Brain microvascular endothelial cell (primary cell): ENCODE measurements around the gene COL27A1.
A peak's percentile ranks its signal among the peaks of the same experiment; 100 is the strongest.

Experiments used
- DNase-seq: peaks from one replicate; pipeline ENCODE4 v3.0.0-alpha.2; 2020
- H3K27ac ChIP-seq: fragments of 250-450 bp; sonication (Bioruptor Pico); 2 replicates; pipeline ENCODE4 v1.5.1; 2020; ENCODE audit warnings: mild to moderate bottlenecking, moderate library complexity
- H3K27me3 ChIP-seq: fragments of 250-450 bp; sonication (Bioruptor Pico); replicated peaks from 2 replicates; pipeline ENCODE4 v1.5.1; 2020; ENCODE audit warnings: mild to moderate bottlenecking
- H3K36me3 ChIP-seq: fragments of 250-450 bp; sonication (Bioruptor Pico); replicated peaks from 2 replicates; pipeline ENCODE4 v1.5.1; 2020; ENCODE audit warnings: mild to moderate bottlenecking
- H3K4me3 ChIP-seq: 2 replicates; pipeline ENCODE4 v1.5.1; 2011; ENCODE audit warnings: low read depth, mild to moderate bottlenecking, control low read depth, low read length, moderate library complexity
- in situ Hi-C: cut with HindIII; loops from 2 replicates; pipeline ENCODE4 v1.10.0; 2017; ENCODE audit warnings: low sequenced_read_pairs, low pct_ligation_motif_present
- TF ChIP-seq, protein P1 (sequence below): IDR thresholded peaks from 2 replicates; pipeline ENCODE4 v1.5.1; 2011; ENCODE audit warnings: low read depth, mild to moderate bottlenecking, moderate library complexity, low read length, control low read depth, inconsistent platforms; ENCODE audit errors: missing control alignments

Gene COL27A1

DNA sequence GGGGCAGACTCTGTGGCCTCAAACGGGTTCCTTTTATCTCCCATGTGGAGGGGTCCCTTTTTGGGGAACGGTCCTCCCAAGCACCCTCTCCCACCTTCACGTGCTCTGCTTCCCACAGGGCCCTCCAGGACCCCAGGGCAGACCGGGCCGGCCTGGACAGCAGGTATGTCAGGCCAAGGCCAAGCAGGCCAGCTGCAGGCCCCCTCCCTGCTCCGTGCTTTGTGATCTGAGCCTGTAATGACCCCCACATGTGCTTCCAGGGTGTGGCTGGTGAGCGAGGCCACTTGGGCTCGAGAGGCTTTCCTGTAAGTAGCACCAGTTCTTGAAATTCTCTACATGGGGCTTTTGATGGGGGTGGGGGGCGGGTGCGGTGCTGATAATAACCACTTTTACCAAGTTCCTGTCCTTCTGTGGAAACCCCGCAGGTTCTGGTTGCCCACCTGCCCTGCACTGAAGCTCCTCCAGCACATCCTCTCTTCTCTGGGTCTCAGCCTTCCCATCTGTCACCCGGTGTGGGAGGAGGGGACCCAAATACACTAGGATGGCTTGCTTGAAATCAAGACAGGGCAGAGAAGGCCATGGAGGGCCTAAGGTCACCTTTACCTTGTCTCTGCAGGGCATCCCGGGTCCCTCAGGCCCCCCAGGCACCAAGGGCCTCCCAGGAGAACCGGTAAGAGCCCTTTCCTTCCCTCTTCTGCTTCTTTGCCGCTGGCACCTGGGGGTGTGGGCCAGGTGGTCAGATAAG is 109.6 kb downstream of the COL27A1 start:
- TF ChIP-seq, protein P1, sequence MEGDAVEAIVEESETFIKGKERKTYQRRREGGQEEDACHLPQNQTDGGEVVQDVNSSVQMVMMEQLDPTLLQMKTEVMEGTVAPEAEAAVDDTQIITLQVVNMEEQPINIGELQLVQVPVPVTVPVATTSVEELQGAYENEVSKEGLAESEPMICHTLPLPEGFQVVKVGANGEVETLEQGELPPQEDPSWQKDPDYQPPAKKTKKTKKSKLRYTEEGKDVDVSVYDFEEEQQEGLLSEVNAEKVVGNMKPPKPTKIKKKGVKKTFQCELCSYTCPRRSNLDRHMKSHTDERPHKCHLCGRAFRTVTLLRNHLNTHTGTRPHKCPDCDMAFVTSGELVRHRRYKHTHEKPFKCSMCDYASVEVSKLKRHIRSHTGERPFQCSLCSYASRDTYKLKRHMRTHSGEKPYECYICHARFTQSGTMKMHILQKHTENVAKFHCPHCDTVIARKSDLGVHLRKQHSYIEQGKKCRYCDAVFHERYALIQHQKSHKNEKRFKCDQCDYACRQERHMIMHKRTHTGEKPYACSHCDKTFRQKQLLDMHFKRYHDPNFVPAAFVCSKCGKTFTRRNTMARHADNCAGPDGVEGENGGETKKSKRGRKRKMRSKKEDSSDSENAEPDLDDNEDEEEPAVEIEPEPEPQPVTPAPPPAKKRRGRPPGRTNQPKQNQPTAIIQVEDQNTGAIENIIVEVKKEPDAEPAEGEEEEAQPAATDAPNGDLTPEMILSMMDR = no peak
- no peaks in the 10 kb centered on the region for H3K36me3 ChIP-seq
- H3K27me3 ChIP-seq = no peaks in the 10 kb centered on the region
- DNase-seq = no peak
- H3K4me3 ChIP-seq = no peak overlapping the region
- H3K27ac ChIP-seq = no peak overlapping the region
- in situ Hi-C loops = no loop called here

DNA sequence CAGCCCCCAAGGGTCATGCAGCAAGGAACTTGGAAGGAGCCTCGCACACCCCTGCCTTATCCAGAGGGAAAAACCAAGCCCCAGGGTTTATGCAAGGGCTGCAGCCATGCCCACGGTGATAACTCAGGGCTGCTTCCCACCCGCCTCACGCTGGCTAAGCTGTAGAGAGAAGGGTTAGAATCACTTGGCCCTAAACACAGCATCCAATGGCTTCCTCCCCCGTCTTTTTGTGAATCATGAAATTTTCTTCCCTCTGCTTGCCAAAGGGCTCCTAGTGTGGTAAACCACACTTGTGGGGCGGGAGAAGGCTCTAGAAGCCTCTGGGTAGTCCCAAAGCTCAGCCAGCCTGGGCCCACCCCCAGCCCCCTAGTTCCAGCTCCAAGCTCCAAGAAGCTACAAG is 111.6 kb downstream of the COL27A1 start:
- Histone ChIP-seq H3K27ac (no peak overlapping the region), H3K27me3 (no peaks in the 10 kb centered on the region), H3K4me3 (no peak overlapping the region), H3K36me3 (no peaks in the 10 kb centered on the region)
- TF ChIP-seq, protein P1 = no peak
- in situ Hi-C loops = no loop called here
- no peak for DNase-seq

DNA sequence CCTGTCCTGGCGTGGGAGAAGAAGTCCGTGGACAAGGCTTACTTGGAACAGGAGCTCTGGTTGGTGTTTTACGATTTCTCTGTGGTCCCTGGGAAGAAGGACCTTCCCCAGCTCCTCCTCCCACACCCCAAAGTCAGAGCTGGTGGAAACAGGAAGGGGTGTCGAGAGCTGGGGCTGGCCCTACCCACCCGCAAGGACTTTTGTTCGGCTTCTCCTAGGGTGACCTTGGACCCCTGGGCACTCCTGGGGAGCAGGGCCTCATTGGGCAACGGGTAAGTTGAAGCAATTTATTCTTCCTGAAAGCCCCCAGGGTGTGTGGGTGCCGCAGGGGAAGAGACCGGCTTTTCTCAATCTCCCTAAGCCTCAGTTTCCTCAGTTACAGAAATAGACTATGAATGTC is 113.7 kb downstream of the COL27A1 start:
- H3K27ac ChIP-seq = no peak overlapping the region
- H3K27me3 ChIP-seq = no peaks in the 10 kb centered on the region
- in situ Hi-C loops = no loop called here
- DNase-seq = no peak
- no peaks in the 10 kb centered on the region for H3K36me3 ChIP-seq
- H3K4me3 ChIP-seq = no peak overlapping the region
- TF ChIP-seq, protein P1 = no peak

DNA sequence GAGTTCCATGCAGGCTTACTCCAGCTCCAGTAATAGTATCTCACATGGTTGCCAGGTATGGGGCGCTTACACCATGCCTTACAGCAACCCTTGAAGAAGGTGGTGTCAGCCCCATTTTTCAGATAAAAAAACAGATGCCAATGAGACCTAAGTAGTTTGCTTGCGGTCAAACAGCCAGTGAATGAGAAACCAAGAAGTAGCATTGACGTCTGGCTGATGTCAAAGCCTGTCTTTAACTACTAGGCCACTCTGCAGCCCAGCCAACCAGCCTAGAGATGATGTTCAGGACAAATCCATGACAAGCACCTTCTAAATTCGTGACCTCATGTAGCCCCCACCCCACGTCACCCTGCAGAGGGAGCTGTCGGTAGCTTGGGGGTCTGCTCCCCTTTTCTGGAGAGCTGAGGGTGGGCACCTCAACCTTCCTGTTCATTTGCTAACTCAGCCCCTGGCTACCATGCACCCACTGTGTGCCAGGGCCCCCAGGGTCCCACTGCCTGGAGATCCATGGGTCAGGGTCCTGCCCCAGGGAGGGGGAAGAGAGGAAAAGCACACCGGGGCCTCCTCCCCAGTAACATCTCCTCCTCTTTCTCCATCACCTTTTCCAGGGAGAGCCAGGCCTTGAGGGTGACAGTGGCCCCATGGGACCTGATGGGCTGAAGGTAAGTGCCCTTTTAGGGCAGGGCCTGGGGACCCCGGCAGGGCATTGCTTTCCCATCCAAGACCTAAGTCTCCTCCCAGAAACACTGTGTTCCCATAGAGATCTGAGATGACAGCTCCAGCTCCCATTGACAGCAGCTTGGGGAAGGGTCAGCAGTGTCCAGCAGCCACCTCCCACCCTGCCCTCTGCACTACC is 115.0 kb downstream of the COL27A1 start:
- TF ChIP-seq, protein P1 = no peak
- Histone ChIP-seq H3K27ac (no peak overlapping the region), H3K4me3 (no peak overlapping the region), H3K27me3 (no peaks in the 10 kb centered on the region), H3K36me3 (no peaks in the 10 kb centered on the region)
- in situ Hi-C loops = no loop called here
- no peak for DNase-seq

DNA sequence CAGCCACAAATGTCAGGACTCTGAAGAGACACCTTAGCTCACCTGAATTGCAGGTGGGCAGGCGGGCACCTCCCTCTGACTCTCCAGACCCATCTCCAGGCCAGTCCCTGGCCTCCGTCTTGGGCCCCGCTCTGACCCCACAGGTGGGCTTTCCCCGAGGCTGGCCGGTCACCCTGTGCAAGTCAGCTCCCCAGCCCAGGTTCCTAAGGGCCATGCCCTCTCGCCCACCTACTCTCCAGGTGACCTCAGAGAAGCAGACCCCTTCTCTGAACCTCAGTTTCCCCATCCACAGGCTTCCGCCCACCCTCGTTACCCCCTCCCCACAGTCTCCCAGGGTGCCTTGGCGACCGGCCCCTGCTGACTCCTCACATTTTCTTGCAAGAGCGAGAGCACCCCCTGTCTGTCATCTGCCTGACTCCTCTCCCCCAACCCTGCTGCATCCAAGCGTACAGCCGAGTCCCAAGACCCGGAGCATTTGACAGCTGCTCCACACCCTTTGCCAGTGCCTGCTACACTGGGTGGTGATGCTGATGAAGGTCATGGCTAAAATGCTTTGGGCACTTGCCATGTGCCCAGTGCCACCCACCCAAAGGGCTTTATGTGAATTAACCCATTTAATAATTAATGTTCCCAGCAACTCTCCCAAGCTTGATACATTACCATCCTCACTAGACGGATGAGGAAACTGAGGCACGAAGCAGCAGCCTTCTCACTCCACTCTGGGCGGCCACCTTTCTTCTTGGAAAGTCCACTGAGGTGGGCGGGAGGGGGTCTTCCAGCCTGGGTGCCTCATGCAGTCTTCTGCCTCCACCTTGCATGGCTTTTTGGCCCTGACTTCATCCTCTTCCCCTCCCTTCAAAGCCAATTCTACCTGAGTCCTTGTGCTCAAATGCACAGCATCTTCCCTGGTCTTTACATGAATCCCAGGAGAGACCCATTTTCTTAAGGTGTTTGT is 116.5 kb downstream of the COL27A1 start:
- Histone ChIP-seq H3K27ac (no peak overlapping the region), H3K4me3 (no peak overlapping the region), H3K27me3 (no peaks in the 10 kb centered on the region), H3K36me3 (no peaks in the 10 kb centered on the region)
- TF ChIP-seq, protein P1 = peak; percentile 70
- in situ Hi-C loops = no loop called here
- DNase-seq = no peak
